IMR-90 (cell line): ENCODE measurements around the gene FUCA2. TPM values are rescaled to one million over a fixed set of nuclear protein-coding genes. Genes with fewer than 3 reads are reported as not detected.

ENCODE experiments used
- ATAC-seq: fragments of 200-7000 bp; cut with Tn5 transposase; 2 replicates; pipeline ENCODE4 v1.9.1; 2020; ENCODE audit warnings: low read depth, mild to moderate bottlenecking, moderate library complexity
- BruUV-seq: library from RNA; stranded (reverse); fragments of 400-500 nt; replicated peaks from 2 replicates; lab custom pipeline; 2021; lab: Mats Ljungman, UMichigan
- CTCF ChIA-PET: fragments of 300-600 bp; formaldehyde crosslinking; extraction: SDS; loops from one replicate; lab custom pipeline; 2021; ENCODE audit warnings: antibody characterized with exemption; lab: Yijun Ruan, JAX
- POLR2A ChIA-PET: fragments of 300-600 bp; sonication (Branson Sonifier 250); formaldehyde crosslinking; loops from one replicate; lab custom pipeline; 2022; ENCODE audit warnings: antibody characterized with exemption; ENCODE audit not compliant: unreplicated experiment; lab: Charles Lee
- DNase-seq: peaks from one replicate; pipeline ENCODE4 v3.0.0; 2013
- H2AFZ ChIP-seq: replicated peaks from 2 replicates; pipeline ENCODE3; 2013; ENCODE audit warnings: low read length, mild to moderate bottlenecking; ENCODE audit not compliant: poor library complexity
- H2AK5ac ChIP-seq: 2 replicates; pipeline ENCODE4 v1.6.1; 2013; ENCODE audit warnings: low read depth, low read length, inconsistent platforms
- H2AK9ac ChIP-seq: replicated peaks from 2 replicates; pipeline ENCODE3; 2013; ENCODE audit warnings: mild to moderate bottlenecking, low read depth, low read length, moderate library complexity; ENCODE audit not compliant: poor library complexity
- H2BK120ac ChIP-seq: 2 replicates; pipeline ENCODE4 v1.6.1; 2013; ENCODE audit warnings: low read depth, low read length, inconsistent platforms
- H2BK15ac ChIP-seq: 3 replicates; pipeline ENCODE4 v1.6.1; 2013; ENCODE audit warnings: low read depth, low read length, inconsistent platforms
- H2BK20ac ChIP-seq: 2 replicates; pipeline ENCODE4 v1.6.1; 2013; ENCODE audit warnings: low read depth, mild to moderate bottlenecking, inconsistent platforms, low read length, moderate library complexity
- H2BK5ac ChIP-seq: 2 replicates; pipeline ENCODE4 v1.6.1; 2013; ENCODE audit warnings: mild to moderate bottlenecking, low read depth, low read length, inconsistent platforms; ENCODE audit not compliant: poor library complexity, severe bottlenecking
- H3K14ac ChIP-seq: replicated peaks from 2 replicates; pipeline ENCODE4 v1.6.1; 2013; ENCODE audit warnings: low read depth, low read length, inconsistent platforms
- H3K18ac ChIP-seq: 2 replicates; pipeline ENCODE4 v1.6.1; 2013; ENCODE audit warnings: low read depth, low read length, control low read depth
- H3K23ac ChIP-seq: 2 replicates; pipeline ENCODE4 v1.6.1; 2013; ENCODE audit warnings: low read depth, low read length, inconsistent platforms
- H3K27ac ChIP-seq: 2 replicates; pipeline ENCODE4 v1.5.1; 2013; ENCODE audit warnings: mild to moderate bottlenecking, control low read depth, low read length; ENCODE audit not compliant: insufficient read depth
- H3K27me3 ChIP-seq: 2 replicates; pipeline ENCODE4 v1.6.1; 2013; ENCODE audit warnings: low read length; ENCODE audit not compliant: control insufficient read depth, insufficient read depth
- H3K36me3 ChIP-seq: 2 replicates; pipeline ENCODE4 v1.6.1; 2013; ENCODE audit warnings: low read length, mixed read lengths; ENCODE audit not compliant: control insufficient read depth, insufficient read depth
- H3K4ac ChIP-seq: 2 replicates; pipeline ENCODE4 v1.6.1; 2013; ENCODE audit warnings: low read depth, low read length, inconsistent platforms
- H3K4me1 ChIP-seq: 2 replicates; pipeline ENCODE4 v1.6.1; 2013; ENCODE audit warnings: low read length, mixed read lengths; ENCODE audit not compliant: control insufficient read depth, insufficient read depth
- H3K4me2 ChIP-seq: 2 replicates; pipeline ENCODE4 v1.6.1; 2013; ENCODE audit warnings: low read depth, mild to moderate bottlenecking, control low read depth, low read length, moderate library complexity
- H3K4me3 ChIP-seq: 2 replicates; pipeline ENCODE4 v1.5.1; 2013; ENCODE audit warnings: low read depth, mild to moderate bottlenecking, control low read depth, low read length, moderate library complexity; ENCODE audit not compliant: insufficient read depth
- H3K56ac ChIP-seq: 2 replicates; pipeline ENCODE4 v1.6.1; 2013; ENCODE audit warnings: low read length, inconsistent platforms; ENCODE audit not compliant: insufficient read depth; ENCODE audit errors: extremely low read depth
- H3K79me1 ChIP-seq, 2 experiments: 2 replicates each; pipeline ENCODE4 v1.6.1; 2013; ENCODE audit warnings: low read length in 2 of 2, inconsistent platforms in 1 of 2, low read depth in 1 of 2
- H3K9ac ChIP-seq: 2 replicates; pipeline ENCODE4 v1.6.1; 2013; ENCODE audit warnings: low read depth, low read length, control low read depth
- H3K9me1 ChIP-seq: 2 replicates; pipeline ENCODE4 v1.6.1; 2013; ENCODE audit warnings: low read length, inconsistent platforms; ENCODE audit not compliant: insufficient read depth
- H3K9me3 ChIP-seq: 2 replicates; pipeline ENCODE4 v1.6.1; 2013; ENCODE audit warnings: low read length; ENCODE audit not compliant: control insufficient read depth, insufficient read depth
- H4K20me1 ChIP-seq: 2 replicates; pipeline ENCODE4 v1.6.1; 2013; ENCODE audit warnings: low read length, inconsistent platforms; ENCODE audit not compliant: insufficient read depth
- H4K5ac ChIP-seq: 2 replicates; pipeline ENCODE4 v1.6.1; 2013; ENCODE audit warnings: mild to moderate bottlenecking, low read depth, low read length, control low read depth
- H4K8ac ChIP-seq, 2 experiments: 2 replicates each; pipeline ENCODE4 v1.6.1; 2013; ENCODE audit warnings: low read depth in 2 of 2, low read length in 2 of 2, control low read depth in 1 of 2, inconsistent platforms in 1 of 2
- H4K91ac ChIP-seq: 2 replicates; pipeline ENCODE4 v1.6.1; 2013; ENCODE audit warnings: low read depth, low read length, inconsistent platforms; ENCODE audit not compliant: insufficient read depth
- CTCF ChIP-seq: conservative IDR thresholded peaks from 2 replicates; pipeline ENCODE4 v1.5.1; 2012; ENCODE audit warnings: mild to moderate bottlenecking, low read depth, low read length, improper control_type of control experiment
- MAZ ChIP-seq: IDR thresholded peaks from 2 replicates; pipeline ENCODE4 v1.6.1; 2012; ENCODE audit warnings: low read depth, mild to moderate bottlenecking, low read length, improper control_type of control experiment, moderate library complexity, borderline replicate concordance
- NFE2L2 ChIP-seq: fragments of 150-350 bp; IDR thresholded peaks from 2 replicates; pipeline ENCODE4 v1.6.1; 2016; ENCODE audit warnings: low read depth, mild to moderate bottlenecking, low read length
- RFX5 ChIP-seq: IDR thresholded peaks from 2 replicates; pipeline ENCODE4 v1.8.0; 2012; ENCODE audit warnings: low read depth, mild to moderate bottlenecking, low read length, moderate library complexity
- WGBS, 2 experiments: methylation state at CpG; one replicate each; pipeline versions ENCODE4 v1.1.5 to v1.1.7; 2013; ENCODE audit warnings: missing lambda C conversion rate in 2 of 2; ENCODE audit not compliant: insufficient read length in 1 of 2; ENCODE audit errors: extremely low coverage in 2 of 2; 5-methylcytosine and 5-hydroxymethylcytosine counted together
- dilution Hi-C: fragments of 300-500 bp; cut with HindIII; formaldehyde crosslinking; loops from one replicate; pipeline ENCODE4 v1.14.3; 2018; ENCODE audit warnings: low sequenced_read_pairs; ENCODE audit not compliant: unreplicated experiment
- in situ Hi-C: fragments of 300-500 bp; cut with MboI; formaldehyde crosslinking; loops from 3 replicates; pipeline ENCODE4 v1.14.3; 2019; ENCODE audit warnings: low sequenced_read_pairs, inconsistent platforms, mixed read lengths
- intact Hi-C: fragments of 100-400 bp; cut with micrococcal nuclease; formaldehyde crosslinking; loops from 2 replicates; pipeline ENCODE4 v1.10.0; 2022
- polyA plus RNA-seq, 3 experiments: library from polyadenylated mRNA; depleted of rRNA; stranded (reverse); fragments of >200 nt; gene quantifications; 2 replicates each; pipeline ENCODE4 v1.2.3, GENCODE V29; 2012; ENCODE audit warnings: low replicate concordance in 1 of 3
- total RNA-seq: library from RNA; depleted of rRNA; stranded (reverse); fragments of >200 nt; gene quantifications from 2 replicates; pipeline ENCODE4 v1.2.3, GENCODE V29; 2012

The FUCA2 gene
- total and polyA plus RNA-seq, 2 of the 4 experiments (the other 2 are of a cell fraction), result 44.1 to 47.4 TPM

GRCh38 chr6:143506199-143506598 is 5.3 kb downstream of the FUCA2 start:
- Histone ChIP-seq H3K27ac (no peak overlapping the region), H3K36me3 (peaks cover 14% of the 10 kb centered on the region), H4K91ac (no peak overlapping the region), H3K9me3 (no peaks in the 10 kb centered on the region), H2BK120ac (no peak overlapping the region), H4K20me1 (no peaks in the 10 kb centered on the region), H3K79me1 (peaks cover 25 to 51% of the 10 kb centered on the region in 2 experiments), H3K14ac (no peak overlapping the region), H2AFZ (no peak overlapping the region), H4K8ac (no peak overlapping the region), H3K56ac (no peak overlapping the region), H3K23ac (no peak overlapping the region), H3K18ac (no peak overlapping the region), H2BK20ac (no peak overlapping the region), H2AK5ac (no peak overlapping the region), H3K27me3 (no peaks in the 10 kb centered on the region), H4K5ac (no peak overlapping the region), H3K4me3 (no peak overlapping the region), H3K4me1 (peaks cover 7% of the 10 kb centered on the region), H3K9ac (no peak overlapping the region), H2AK9ac (no peak overlapping the region), H2BK15ac (no peak overlapping the region), H2BK5ac (no peak overlapping the region), H3K4ac (no peak overlapping the region), H3K4me2 (no peak overlapping the region), H3K9me1 (peaks cover 10% of the 10 kb centered on the region; the same call in 1 of the 2 replicates)
- TF ChIP-seq MAZ, result no peak
- TF ChIP-seq CTCF, result no peak
- TF ChIP-seq RFX5, result no peak
- TF ChIP-seq NFE2L2, result no peak
- intact Hi-C loops (no loop called here), dilution Hi-C loops (no loop called here), in situ Hi-C loops (no loop called here)
- ChIA-PET POLR2A (no interaction called here), CTCF (interaction anchor here (0.6 kb wide), 1 partner anchor 496 kb away, joined by 5 read pairs; no protein-coding TSS in a partner anchor)
- no CpG with 5 or more reads among the region's 6 CpGs for WGBS, 2 experiments
- DNase-seq (no peak), ATAC-seq (no peak)
- BruUV-seq, result no TSS peak
